ENCODE data around the gene TRIO. TPM values are rescaled to one million over a fixed set of nuclear protein-coding genes. Genes with fewer than 3 reads are reported as not detected.

TRIO gene
- total RNA-seq, 1 experiment from 2014 or later, result 50.9 TPM

GRCh38 chr5:14225173-14225834, 82.2 kb downstream of the TRIO start:
- no peak for DNase-seq (ENCODE audit: low spot score)

DNA sequence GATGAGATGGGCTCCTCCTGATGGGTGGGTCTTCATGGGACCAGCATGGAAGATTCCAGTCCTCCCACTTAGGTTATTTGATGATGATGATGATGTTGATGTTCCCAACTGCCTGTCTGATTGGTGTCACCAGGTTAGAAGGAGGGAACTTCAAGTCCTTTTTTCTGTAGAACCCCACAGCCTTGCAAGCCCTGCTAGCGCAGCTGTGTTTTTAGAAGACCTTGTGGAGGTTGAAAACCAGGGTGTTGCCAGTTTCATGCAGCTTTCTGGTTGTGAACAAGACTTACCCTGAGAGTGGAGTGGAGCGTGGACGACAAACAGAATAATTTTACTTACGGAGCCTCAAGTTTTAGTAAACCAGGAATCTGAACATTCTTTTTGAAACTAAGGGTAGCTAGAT, 83.0 kb downstream of the TRIO start:
- DNase-seq (ENCODE audit: low spot score), result no peak

GRCh38 chr5:14226554-14226953, 83.4 kb downstream of the TRIO start:
- no peak for DNase-seq (ENCODE audit: low spot score)

GRCh38 chr5:14226992-14227391, 83.8 kb downstream of the TRIO start:
- no peak for DNase-seq (ENCODE audit: low spot score)

DNA sequence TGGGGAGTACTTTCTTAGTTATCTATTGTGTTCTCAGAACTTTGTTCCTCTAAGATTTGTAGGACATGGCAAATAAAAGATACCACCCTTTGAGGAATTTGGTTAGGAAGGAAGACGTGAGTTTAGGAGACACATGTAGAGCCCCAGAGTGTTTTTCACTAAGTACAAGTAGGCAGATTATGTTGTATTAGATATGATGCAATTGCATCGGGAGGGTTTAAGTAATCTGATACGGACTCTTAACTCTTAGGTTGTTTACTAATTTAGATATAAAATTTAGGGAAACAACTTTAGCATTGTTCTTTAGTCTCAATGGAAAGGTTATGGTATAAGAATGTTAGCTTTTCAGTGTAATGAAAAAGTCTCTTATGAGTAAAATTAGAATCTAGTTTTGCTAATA, 84.4 kb downstream of the TRIO start:
- no peak for DNase-seq (ENCODE audit: low spot score)

DNA sequence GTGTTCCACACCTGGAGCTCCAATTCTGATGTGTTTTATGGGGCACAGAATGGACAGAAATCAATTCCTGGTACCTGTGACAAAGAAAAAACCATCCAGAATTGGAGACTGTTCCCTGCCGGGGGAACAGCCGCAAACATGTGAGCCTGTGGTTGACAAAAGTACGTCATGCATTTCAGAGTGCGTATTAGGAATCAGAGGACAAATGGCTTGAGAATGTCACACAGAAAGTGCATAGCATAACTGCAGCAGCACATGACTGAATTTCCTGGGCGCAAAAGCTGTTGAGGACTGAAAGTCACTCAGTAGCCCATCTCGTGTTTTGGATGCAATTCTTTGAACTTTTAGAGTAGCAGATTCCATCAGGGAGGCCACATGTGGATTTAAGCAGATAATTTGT, 85.1 kb downstream of the TRIO start:
- no peak for DNase-seq (ENCODE audit: low spot score)

GRCh38 chr5:14229181-14229580, 86.0 kb downstream of the TRIO start:
- no peak for DNase-seq (ENCODE audit: low spot score)

DNA sequence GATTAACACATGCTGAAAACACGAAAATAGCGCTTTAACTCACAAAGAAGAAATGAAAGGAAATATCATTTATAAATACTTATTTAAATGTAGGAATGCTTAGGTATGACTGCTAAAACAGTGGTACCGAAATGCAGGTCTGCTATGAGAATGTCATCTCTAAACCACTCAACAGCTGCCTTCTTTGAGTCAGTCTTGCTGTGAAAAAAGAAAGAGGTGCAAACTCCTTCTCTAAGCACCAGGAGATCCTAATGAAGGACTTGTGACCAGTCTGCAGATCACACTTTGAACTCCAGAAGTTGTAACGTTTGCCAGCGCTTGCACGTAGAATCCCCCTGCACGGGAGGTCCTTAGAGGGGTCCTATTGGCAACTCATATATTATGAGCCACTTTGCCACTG, 86.6 kb downstream of the TRIO start:
- DNase-seq (ENCODE audit: low spot score), result no peak

DNA sequence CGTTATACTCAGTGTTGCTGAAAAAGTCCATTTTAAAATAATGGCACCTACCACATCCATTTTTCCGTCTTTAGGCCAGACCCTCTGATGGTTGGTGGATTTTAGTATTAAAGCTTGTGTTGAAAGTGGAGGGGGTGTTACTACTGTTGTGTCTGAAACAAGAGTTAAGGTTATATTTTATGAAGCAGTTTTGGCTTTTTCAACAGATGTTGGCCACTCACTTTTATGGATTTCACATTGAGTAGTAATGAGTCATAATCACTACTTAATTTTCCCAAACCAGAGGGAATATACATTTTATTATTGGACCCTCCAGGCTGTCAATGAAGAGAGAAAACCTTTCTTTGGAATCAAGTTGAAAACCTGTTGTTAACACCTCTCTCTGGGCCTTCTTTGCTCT, 88.0 kb downstream of the TRIO start:
- no peak for DNase-seq (ENCODE audit: low spot score)

GRCh38 chr5:14231890-14232289, 88.7 kb downstream of the TRIO start:
- DNase-seq (ENCODE audit: low spot score), result no peak

DNA sequence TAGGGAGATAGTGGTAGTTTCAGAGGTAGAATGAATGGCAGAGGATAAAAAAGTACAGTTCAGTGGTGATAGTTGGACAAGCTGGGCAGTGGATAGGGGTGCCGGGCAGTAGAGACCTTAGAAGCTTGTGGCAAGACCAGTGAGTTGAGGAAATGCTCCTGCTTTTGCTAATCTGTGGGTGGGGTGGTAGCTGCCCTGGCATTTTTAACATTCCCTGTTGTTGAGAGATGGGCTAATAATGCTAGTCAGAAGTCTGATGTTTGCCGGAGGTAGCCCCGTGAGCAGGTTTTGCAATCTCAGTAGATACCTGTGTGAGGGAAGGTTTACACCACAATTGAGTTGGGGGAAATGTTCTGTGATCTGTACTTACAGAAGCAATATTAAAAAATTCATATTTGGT, 91.1 kb downstream of the TRIO start:
- DNase-seq (ENCODE audit: low spot score), result no peak

GRCh38 chr5:14235872-14236271, 92.7 kb downstream of the TRIO start:
- DNase-seq (ENCODE audit: low spot score), result no peak

- DNase-seq (ENCODE audit: low spot score), result no peak
Measured at GRCh38 chr5:14236757-14237156, 93.6 kb downstream of the TRIO start.

DNA sequence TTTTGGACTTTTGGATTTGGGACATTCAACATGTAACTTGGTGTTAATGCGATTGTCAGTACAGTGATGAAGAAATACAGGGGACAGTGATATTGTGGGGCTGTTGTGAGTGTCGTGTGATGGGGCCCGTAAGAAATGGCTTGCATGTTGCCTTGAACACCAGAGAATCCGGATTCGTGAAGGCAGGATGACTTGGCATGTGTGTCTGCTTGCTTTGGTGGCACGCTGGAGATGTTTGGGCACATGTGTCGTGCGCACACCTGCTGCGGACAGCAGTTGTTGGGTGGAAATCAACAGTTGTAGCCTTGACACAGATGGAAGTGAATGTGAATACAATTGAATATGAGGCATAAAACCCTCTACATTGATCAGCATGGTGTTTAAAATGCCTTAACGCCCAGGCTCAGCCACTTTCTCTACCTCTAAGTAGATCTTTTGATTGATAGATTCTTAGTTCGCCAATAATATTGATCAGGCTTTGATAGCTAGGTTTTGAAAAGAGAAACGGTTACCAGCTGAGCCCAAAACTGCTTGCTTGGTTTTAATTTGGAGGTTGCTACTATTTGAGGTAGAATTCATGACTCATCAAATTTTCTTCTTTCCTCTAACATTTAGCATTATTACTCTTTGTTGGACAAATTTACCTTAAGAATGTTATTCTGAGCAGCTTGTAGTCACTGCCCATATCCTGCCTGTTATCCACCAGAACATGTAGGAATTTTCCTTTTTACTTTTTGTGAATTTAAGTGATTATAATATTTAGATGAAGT, 94.4 kb downstream of the TRIO start:
- DNase-seq (ENCODE audit: low spot score), result no peak

DNA sequence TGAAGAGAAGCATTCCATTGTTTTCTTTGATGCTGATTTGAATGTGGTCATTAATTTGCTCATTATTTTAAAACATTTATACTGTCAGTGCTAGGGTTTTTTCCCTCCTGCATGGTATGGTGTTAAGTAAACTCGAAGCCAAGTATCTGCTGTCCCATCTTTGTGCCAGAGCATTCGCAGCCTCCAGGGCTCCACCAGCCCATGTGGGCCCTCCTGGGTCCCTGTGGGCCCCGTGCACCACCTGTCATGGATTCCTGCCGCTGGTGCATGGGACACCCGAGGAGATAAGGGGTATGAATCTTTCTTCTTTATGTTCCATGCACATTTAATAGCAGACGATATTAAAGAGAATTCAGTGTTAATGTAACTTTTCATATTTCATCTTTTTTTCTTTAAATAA, 95.1 kb downstream of the TRIO start:
- no peak for DNase-seq (ENCODE audit: low spot score)

DNA sequence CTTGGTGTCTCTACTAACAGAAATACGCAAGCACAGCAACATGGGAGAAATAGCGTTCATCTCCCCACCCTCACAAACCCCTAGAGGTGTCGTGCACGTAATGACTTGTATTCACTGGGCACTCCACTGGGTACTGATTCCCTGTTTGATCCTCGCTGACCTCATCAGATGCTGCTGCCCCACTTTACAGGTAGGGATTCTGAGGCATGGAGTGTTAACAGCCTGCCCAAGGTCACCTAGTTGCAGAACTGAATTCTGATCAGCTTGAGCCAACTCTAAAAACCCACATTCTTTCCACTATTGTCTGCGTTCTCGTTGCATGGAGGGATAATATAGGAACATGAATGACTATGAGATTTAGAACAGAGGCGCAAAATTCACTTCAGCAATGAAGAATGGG, 96.3 kb downstream of the TRIO start:
- no peak for DNase-seq (ENCODE audit: low spot score)

- no peak for DNase-seq (ENCODE audit: low spot score)
Measured at GRCh38 chr5:14239951-14240350, 96.8 kb downstream of the TRIO start.

- DNase-seq (ENCODE audit: low spot score), result no peak
Measured at GRCh38 chr5:14240359-14240758, 97.2 kb downstream of the TRIO start.

DNA sequence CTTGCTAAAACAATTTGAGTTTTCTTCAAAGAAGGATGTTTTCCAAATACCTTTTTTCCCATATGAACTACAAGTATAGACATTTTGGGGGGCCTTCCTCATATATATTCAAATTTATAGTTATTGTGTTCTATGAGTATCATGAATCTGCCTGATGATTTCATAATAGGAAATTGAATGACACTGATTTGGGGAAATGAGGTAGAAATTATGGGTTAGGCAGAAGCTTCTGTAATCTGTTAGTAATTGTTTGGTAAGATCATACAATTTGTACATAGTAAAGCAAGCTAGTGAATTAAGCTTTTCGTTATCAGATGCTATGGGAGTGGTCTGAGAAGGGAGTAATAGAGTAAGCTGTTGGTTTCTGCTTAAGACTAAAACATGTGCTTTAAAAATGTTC, 98.0 kb downstream of the TRIO start:
- no peak for DNase-seq (ENCODE audit: low spot score)

DNA sequence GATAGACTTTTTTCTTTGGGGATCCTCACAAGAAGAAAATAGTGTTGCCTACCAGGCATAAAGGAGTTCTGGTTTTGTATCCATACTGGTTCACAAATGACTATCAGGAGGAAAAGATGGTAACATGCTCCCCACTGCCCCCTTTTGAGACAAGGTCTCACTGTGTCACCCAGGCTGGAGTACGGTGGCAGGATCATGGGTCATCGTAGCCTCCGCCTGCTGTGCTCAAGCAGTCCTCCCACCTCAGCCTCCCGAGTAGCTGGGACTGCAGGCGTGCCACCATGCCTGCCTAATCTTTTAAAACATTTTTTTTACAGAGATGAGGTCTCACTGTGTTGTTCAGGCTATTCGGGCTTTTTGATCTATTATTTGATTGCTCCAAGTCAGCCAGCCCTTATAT, 99.3 kb downstream of the TRIO start:
- no peak for DNase-seq (ENCODE audit: low spot score)

- DNase-seq (ENCODE audit: low spot score), result no peak
Measured at GRCh38 chr5:14242871-14243383, 99.8 kb downstream of the TRIO start.

DNA sequence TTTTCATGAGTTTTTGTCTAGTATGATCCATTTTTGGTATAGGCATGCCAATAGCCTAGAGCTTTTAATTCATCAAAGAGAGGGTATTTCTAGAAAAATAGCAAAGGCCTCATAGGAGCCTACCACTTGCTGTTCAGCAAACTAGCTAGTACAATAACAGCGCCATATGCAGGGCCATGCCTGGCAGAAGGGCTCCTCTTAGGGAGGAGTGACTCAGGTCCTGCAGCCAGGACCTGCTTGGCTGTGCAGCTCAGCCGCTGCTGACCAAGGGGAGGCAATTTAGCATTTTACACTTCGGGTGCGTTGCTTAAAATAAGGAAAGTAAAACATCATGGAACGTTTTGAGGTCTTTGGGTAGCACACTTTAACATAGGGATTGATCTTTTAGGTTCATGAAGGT, 100.6 kb downstream of the TRIO start:
- DNase-seq (ENCODE audit: low spot score), result no peak

DNA sequence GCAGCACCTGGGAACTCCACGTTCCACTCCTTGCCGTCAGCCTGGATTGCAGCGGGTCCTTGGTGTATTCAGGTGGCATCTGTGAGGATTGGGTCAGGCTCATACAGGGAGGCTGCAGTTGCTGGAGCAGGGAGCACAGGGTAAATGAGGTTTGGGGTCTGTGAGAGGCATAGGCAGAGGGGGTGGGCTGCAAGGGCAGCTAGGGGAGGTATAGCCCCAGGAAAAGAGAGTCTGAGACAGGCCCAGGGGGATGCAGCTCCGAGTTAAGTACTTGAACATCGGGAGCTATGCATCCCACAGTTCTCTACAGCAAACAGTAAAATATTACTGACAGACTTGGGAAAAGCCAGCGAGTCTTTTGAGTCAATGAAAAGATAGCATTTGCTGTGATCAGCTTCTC, 101.6 kb downstream of the TRIO start:
- DNase-seq (ENCODE audit: low spot score), result no peak
